GM11168 (cell line): ENCODE data around the gene NUTM2F.
"Not testable (repeated sequence)": the region's sequence is repeated elsewhere in the genome, so short reads cannot be mapped to it uniquely, and the experiment has no call there.

ENCODE experiments used
- in situ Hi-C: fragments of 300-500 bp; cut with MboI; formaldehyde crosslinking; loops from one replicate; pipeline ENCODE4 v1.12.0; 2022; ENCODE audit warnings: low sequenced_read_pairs; ENCODE audit not compliant: unreplicated experiment

NUTM2F gene

GRCh38 chr9:94328544-94328943 lies at the start of gene NUTM2F:
TSS of gene NUTM2F (minus strand) at chr9:94328644. CDS start at chr9:94328623, 21 bp downstream.
- in situ Hi-C loops: not testable (repeated sequence)

GRCh38 chr9:94375197-94375596 lies 46.8 kb upstream of the NUTM2F start:
- in situ Hi-C loops: not testable (repeated sequence)

GRCh38 chr9:94374176-94375056 lies 46.0 kb upstream of the NUTM2F start:
- in situ Hi-C loops: not testable (repeated sequence)

- in situ Hi-C loops: not testable (repeated sequence)
Measured at GRCh38 chr9:94373779-94374175, 45.3 kb upstream of the NUTM2F start.

GRCh38 chr9:94370266-94370665 lies 41.8 kb upstream of the NUTM2F start:
- in situ Hi-C loops: not testable (repeated sequence)

DNA sequence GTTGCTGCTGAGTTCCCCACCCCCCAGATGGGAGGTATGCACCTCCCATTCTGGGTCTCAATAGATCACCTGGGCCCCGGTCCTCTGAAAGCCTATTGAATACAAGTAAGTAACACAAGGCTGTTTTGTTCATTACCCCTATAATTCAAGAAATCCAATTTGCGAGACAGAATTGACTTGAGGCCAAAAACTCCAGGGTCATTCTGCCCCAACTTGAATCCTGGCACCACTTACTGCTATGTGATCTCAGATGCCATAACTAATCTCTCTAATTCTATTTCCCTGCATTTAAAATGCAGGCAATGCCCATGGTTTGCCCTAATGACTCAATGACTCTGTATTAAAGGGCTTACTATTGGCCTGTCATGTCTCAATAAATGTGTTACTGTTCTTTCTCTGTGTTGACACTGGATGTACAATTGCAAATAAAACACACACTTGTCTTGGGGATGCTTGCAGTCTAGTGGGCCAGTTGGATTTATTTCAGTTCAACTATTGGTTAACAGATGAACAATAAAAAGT lies 35.7 kb upstream of the NUTM2F start:
- in situ Hi-C loops: not testable (repeated sequence)

DNA sequence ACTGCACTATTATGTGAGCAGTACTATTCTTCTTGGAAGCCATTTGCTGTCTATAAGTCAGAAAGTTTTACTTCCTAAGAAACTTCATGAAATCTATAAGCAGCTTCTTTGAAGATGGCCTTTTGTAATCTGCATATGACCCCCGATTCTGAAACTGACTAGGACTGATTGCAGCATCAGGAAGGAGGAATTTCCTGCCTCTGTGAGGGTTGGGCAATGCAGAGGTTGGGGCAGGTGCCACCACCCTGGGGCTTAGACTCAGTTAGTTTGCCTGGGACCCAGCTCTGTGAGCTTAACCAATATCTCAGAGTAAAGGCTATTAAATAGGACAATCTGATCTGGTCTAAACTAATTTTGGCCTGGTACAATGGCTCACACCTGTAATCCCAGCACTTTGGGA lies 28.7 kb upstream of the NUTM2F start:
- in situ Hi-C loops: not testable (repeated sequence)

DNA sequence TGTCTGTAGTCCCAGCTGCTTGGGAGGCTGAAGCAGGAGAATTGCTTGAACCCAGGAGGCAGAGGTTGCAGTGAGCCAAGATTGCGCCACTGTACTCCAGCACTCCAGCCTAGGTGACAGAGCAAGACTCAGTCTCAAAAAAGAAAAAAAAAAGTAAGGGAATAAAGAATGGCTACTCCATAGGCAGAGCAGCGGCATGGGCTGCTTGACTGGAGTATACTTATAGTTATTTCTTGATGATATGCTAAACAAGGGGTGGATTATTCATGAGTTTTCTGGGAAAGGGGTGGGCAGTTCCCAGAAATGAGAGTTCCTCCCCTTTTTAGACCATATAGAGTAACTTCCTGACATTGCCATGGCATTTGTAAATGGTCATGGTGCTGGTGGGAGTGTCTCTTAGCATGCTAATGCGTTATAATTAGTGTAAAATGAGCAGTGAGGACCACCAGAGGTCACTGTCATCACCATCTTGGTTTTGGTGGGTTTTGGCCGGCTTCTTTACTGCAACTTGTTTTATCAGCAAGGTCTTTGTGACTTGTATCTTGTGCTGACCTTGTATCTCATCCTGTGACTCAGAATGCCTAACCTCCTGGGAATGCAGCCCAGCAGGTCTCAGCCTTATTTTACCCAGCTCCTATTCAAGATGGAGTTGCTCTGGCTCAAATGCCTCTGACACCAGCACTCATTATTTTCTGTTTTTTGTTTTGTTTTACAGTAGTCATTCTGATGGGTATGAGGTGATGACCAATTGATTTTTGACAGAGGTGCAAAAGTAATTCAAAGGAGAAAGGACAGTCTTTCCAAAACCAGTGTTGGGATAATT lies 23.7 kb upstream of the NUTM2F start:
- in situ Hi-C loops: not testable (repeated sequence)

- in situ Hi-C loops: not testable (repeated sequence)
Measured at GRCh38 chr9:94348754-94349153, 20.3 kb upstream of the NUTM2F start.

GRCh38 chr9:94347451-94347850 lies 19.0 kb upstream of the NUTM2F start:
- in situ Hi-C loops: not testable (repeated sequence)

DNA sequence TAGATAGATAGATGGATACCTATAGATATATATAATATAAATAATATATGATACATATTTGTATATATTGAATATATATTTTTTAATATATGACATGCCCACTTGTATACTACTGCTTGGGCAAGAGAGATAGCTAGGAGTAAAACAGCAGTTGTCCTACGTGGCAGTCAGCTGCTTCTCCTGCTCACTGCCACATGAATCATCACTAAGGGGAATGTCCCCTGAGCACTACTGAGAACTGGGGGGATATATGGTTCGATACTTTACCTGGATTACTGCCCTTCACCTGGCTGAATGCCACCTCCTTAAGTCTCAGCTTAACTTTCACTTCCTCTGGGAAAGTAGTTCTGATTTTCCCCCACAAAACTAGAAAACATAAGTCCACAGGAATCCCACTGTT lies 13.3 kb upstream of the NUTM2F start:
- in situ Hi-C loops: not testable (repeated sequence)

GRCh38 chr9:94340750-94341149 lies 12.3 kb upstream of the NUTM2F start:
- in situ Hi-C loops: not testable (repeated sequence)

- in situ Hi-C loops: not testable (repeated sequence)
Measured at GRCh38 chr9:94339657-94340056, 11.2 kb upstream of the NUTM2F start.

GRCh38 chr9:94338723-94339122 lies 10.3 kb upstream of the NUTM2F start:
- in situ Hi-C loops: not testable (repeated sequence)

DNA sequence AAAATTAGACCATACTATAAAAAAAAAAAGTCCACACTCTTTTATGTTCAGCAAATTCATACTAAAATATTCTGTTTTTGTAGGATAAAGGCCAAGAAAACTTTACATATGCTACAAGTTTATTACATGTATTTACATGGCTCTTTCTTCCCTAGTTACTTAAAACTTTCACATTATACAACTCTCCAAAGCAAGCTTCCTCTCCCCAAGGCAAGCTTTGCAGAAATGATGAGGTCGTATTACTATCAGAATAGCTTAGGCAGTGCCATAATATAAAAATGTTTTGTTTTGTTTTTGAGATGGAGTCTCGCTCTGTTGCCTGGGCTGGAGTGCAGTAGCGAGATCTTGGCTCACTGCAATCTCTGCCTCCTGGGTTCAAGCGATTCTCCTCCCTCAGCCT lies 8.0 kb upstream of the NUTM2F start:
- in situ Hi-C loops: not testable (repeated sequence)

GRCh38 chr9:94325583-94325982 lies 2.9 kb downstream of the NUTM2F start:
- in situ Hi-C loops: not testable (repeated sequence)

- in situ Hi-C loops: not testable (repeated sequence)
Measured at GRCh38 chr9:94323153-94323798, 5.2 kb downstream of the NUTM2F start.

- in situ Hi-C loops: not testable (repeated sequence)
Measured at GRCh38 chr9:94322342-94322940, 6.0 kb downstream of the NUTM2F start.

DNA sequence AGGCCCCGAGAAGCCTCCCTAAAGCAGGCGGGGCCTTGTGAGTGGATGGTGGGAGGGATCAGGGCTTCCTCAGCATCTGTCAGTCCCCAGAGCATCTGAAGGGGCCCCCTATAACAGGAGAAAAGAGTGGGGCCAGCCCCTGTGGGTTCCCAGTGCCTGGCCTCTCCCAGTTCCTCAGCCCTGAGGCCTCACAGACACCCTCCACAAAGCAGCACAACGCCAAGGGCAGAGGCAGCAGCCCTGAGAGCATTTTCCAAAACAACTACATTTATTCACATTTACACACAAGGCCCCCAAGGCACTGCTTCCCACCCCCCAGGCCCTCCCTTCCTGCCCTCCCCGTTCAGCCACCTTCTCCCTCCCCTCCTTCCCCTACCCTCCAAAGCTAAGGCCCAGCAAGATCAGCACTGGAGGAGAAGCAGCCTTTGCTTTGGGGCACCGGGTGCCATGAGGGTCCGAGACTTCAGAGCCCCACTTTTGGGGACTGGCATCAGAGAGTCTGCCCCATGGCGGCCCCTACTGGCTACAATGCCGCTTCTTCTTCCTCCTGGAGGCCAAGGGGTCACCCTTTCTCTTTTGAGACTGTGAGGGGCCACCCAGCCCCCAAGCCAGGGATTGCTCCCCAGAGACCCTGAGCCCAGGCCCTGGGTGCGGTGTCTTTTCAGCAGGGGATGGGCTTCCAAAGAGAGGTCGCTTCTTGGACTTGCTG lies 10.3 kb downstream of the NUTM2F start:
- in situ Hi-C loops: not testable (repeated sequence)
